ENCODE results near the gene GLP2R.

The GLP2R gene

DNA sequence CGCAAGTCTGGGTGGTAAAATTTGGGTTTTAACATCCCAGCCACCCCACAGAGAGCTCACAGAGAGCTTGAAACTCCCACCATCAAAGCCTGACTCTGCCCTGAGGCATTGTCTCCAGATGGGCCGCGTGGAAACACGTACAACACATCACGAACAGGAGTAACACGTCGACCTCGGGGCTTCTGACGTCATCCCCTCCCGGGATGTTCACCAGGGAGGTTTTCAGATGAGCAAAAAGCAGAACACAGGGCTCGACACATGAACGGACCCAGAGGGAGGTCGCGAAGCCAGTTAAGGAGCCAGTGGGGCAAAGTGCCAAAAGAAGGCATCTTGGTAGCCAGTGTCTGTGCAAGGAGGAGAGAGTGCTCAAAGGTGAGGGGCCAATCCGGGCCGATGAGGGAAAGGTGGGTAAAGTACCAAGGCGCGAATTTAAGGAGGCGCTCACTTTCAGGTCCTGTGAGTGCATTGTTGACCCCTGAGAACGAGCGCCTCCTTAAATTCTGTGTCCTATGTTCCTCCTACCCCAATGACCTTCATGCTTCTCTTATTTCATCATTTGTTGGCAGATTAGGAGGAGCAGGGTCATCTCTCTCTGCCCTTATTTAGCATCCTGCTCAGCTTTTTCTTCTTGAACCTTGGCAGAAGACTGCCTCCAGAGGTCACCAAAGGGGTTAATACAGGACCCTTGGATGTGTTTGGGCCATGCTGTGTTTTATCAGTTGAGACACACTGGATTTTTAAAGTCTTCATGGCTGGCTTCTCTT is 73.7 kb downstream of the GLP2R start:
- DNase-seq (ENCODE audit: low read depth), result no peak
- TF ChIP-seq POLR2A (IDR thresholded peaks at IDR 0.05; ENCODE audit: extremely low read depth, insufficient read length), result no peak
- no peak for TF ChIP-seq MYC (IDR thresholded peaks at IDR 0.05; ENCODE audit: low read depth, low read length)
- TF ChIP-seq, protein P1, sequence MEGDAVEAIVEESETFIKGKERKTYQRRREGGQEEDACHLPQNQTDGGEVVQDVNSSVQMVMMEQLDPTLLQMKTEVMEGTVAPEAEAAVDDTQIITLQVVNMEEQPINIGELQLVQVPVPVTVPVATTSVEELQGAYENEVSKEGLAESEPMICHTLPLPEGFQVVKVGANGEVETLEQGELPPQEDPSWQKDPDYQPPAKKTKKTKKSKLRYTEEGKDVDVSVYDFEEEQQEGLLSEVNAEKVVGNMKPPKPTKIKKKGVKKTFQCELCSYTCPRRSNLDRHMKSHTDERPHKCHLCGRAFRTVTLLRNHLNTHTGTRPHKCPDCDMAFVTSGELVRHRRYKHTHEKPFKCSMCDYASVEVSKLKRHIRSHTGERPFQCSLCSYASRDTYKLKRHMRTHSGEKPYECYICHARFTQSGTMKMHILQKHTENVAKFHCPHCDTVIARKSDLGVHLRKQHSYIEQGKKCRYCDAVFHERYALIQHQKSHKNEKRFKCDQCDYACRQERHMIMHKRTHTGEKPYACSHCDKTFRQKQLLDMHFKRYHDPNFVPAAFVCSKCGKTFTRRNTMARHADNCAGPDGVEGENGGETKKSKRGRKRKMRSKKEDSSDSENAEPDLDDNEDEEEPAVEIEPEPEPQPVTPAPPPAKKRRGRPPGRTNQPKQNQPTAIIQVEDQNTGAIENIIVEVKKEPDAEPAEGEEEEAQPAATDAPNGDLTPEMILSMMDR (IDR thresholded peaks at IDR 0.05; ENCODE audit: low read depth, low read length), result no peak
- TF ChIP-seq, protein P2, sequence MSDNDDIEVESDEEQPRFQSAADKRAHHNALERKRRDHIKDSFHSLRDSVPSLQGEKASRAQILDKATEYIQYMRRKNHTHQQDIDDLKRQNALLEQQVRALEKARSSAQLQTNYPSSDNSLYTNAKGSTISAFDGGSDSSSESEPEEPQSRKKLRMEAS (IDR thresholded peaks at IDR 0.05; ENCODE audit: low read depth, low read length), result no peak
- H3K4me3 ChIP-seq (ENCODE audit: low read depth, low read length), result no peak overlapping the region

DNA sequence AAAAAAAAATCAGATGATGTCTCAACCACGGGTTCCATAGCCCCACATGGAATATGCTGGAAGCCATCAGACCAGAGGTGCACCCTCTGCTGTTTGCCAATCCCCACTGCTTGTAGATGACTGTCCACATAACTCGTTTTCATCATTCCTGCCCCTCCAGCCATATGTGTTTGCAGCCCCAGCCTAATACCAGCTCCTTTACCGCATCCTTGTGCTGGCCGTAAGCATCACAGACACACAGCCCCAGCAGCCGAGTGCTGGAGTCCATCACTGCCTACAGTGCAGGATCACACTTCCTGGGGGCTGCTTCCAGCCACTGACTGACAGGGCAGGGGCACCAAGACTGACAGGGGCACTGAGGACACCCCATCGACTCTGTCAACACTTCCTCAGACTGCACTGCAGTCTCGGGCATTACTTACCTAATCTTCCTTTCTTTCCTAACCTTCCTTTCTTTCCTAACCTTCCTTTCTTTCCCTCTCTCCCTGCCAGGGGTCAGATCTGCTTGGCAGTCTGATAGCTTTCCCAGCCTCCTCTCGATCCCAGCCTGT is 74.4 kb downstream of the GLP2R start:
- TF ChIP-seq MYC (IDR thresholded peaks at IDR 0.05; ENCODE audit: low read depth, low read length) (no peak), POLR2A (IDR thresholded peaks at IDR 0.05; ENCODE audit: extremely low read depth, insufficient read length) (no peak)
- TF ChIP-seq, protein P1 (IDR thresholded peaks at IDR 0.05; ENCODE audit: low read depth, low read length), result no peak
- TF ChIP-seq, protein P2 (IDR thresholded peaks at IDR 0.05; ENCODE audit: low read depth, low read length), result no peak

DNA sequence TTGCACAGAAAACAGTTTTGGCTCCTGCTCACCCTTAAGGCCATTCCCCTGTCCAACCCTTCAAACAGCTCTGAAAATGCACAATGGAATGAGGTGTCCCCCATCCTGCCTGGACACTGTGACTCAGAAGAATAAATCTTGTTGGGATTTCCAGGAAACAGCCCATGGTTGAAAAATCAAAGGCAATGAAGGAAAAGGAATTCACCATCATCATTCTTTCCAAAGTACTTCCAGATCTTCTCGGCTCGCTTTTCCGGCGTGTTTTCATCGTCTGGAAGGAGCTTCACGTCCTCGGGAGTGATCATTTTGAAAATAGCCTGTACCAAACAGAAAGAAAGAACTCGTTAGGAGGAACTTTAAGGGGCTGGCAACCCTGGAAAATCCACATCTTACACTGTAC is 75.1 kb downstream of the GLP2R start:
- DNase-seq (ENCODE audit: low read depth), result no peak
- H3K4me3 ChIP-seq (ENCODE audit: low read depth, low read length), result no peak overlapping the region
- TF ChIP-seq, protein P2 (IDR thresholded peaks at IDR 0.05; ENCODE audit: low read depth, low read length), result no peak
- TF ChIP-seq, protein P1 (IDR thresholded peaks at IDR 0.05; ENCODE audit: low read depth, low read length), result no peak
- TF ChIP-seq POLR2A (IDR thresholded peaks at IDR 0.05; ENCODE audit: extremely low read depth, insufficient read length), result no peak
- no peak for TF ChIP-seq MYC (IDR thresholded peaks at IDR 0.05; ENCODE audit: low read depth, low read length)

More for the DNA sequence above, 74.4 kb downstream of the GLP2R start:
- H3K4me3 ChIP-seq (ENCODE audit: low read depth, low read length), result no peak overlapping the region
- no peak for DNase-seq (ENCODE audit: low read depth)

DNA sequence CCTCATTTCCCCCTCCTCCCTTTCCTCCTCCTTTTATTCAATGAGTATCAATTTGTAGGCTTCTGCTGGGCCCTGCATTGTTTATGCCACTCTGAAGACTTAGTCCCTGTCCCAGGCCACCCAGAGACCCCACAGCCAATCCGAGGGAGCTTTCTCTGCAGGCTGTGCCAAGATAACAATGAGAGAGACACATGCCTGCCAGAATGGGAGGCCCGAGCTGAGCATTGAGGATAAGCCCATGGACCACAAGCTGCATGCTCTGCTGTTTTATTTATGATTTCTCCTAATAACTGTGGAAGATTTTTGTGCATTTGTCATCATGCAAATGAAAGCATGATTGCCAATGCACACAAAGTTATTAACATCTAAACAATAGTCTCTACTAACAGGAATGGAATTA is 76.4 kb downstream of the GLP2R start:
- DNase-seq (ENCODE audit: low read depth), result no peak
- no peak overlapping the region for H3K4me3 ChIP-seq (ENCODE audit: low read depth, low read length)
- TF ChIP-seq, protein P1 (IDR thresholded peaks at IDR 0.05; ENCODE audit: low read depth, low read length), result no peak
- TF ChIP-seq, protein P2 (IDR thresholded peaks at IDR 0.05; ENCODE audit: low read depth, low read length), result no peak
- TF ChIP-seq POLR2A (IDR thresholded peaks at IDR 0.05; ENCODE audit: extremely low read depth, insufficient read length) (no peak), MYC (IDR thresholded peaks at IDR 0.05; ENCODE audit: low read depth, low read length) (no peak)

DNA sequence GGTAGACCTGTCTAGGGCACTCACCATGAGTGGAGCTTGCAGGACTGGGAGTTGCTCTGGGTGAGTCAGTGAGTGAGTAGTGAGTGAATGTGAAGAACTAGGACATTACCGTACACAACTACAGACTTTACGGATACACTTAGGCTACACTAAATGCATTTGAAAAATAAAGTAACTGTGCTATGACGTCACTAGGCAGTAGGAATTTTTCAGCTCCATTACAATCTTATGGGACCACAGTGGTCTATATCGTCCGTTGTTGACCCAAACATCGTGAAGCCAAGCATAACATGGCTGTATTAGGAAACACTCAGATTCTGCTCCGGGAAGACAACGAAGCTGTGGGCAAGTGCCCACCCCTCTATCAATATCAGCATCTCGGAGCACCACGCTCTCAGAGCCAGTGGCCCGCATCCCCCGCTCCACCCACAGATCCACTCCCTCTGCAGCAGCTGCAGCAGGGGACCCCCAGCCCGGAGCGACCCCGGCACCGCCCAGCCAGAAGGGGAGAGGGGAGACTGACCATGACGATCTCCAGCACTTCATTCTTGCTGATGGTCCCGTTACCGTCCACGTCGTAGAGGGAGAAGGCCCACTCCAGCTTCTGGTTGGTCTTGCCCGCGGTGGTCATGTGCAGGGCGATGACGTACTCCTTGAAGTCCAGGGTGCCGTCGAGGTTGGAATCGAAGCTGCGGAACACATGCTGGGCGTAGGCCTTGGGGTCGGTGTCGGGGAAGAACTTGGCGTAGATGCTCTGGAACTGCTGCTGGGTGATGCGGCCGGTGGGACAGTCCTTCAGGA is 78.8 kb downstream of the GLP2R start:
- TF ChIP-seq, protein P2 (IDR thresholded peaks at IDR 0.05; ENCODE audit: low read depth, low read length), result no peak
- TF ChIP-seq POLR2A (IDR thresholded peaks at IDR 0.05; ENCODE audit: extremely low read depth, insufficient read length), result no peak
- TF ChIP-seq MYC (IDR thresholded peaks at IDR 0.05; ENCODE audit: low read depth, low read length), result no peak
- TF ChIP-seq, protein P1 (IDR thresholded peaks at IDR 0.05; ENCODE audit: low read depth, low read length), result no peak
- no peak overlapping the region for H3K4me3 ChIP-seq (ENCODE audit: low read depth, low read length)
- DNase-seq (ENCODE audit: low read depth), result no peak

Data from NB4 (cell line).